RKO (cell line): ENCODE data around the gene SLC25A25.
"Not testable (repeated sequence)": the region's sequence is repeated elsewhere in the genome, so short reads cannot be mapped to it uniquely, and the experiment has no call there.

Experiments
- DNase-seq: peaks from one replicate; pipeline ENCODE4 v3.0.0-alpha.2; 2016; ENCODE audit warnings: low spot score

The SLC25A25 gene

GRCh38 chr9:128067645-128068385, at the start of gene SLC25A25:
Gene SLC25A25 (plus strand): TSS chr9:128068232. CDS start chr9:128068320, 88 bp downstream.
- peak; percentile 100 for DNase-seq

- DNase-seq = no peak
Observed at GRCh38 chr9:128020692-128021091, 47.3 kb upstream of the SLC25A25 start.

- no peak for DNase-seq
Observed at GRCh38 chr9:128021098-128021497, 46.9 kb upstream of the SLC25A25 start.

- no peak for DNase-seq
Observed at GRCh38 chr9:128022886-128023285, 45.1 kb upstream of the SLC25A25 start.

GRCh38 chr9:128023671-128024070, 44.4 kb upstream of the SLC25A25 start:
- not testable (repeated sequence) for DNase-seq

- DNase-seq = no peak
Observed at GRCh38 chr9:128024761-128025308, 43.2 kb upstream of the SLC25A25 start.

- no peak for DNase-seq
Observed at GRCh38 chr9:128025736-128026135, 42.3 kb upstream of the SLC25A25 start.

- no peak for DNase-seq
Observed at GRCh38 chr9:128026255-128026772, 41.7 kb upstream of the SLC25A25 start.

GRCh38 chr9:128026773-128027541, 41.1 kb upstream of the SLC25A25 start:
- no peak for DNase-seq

GRCh38 chr9:128027705-128028104, 40.3 kb upstream of the SLC25A25 start:
- DNase-seq = no peak

- DNase-seq = no peak
Observed at GRCh38 chr9:128033609-128034008, 34.4 kb upstream of the SLC25A25 start.

- peak; percentile 93 for DNase-seq
Observed at GRCh38 chr9:128034821-128035652, 33.0 kb upstream of the SLC25A25 start.

GRCh38 chr9:128036522-128036921, 31.5 kb upstream of the SLC25A25 start:
- DNase-seq = not testable (repeated sequence)

- DNase-seq = not testable (repeated sequence)
Observed at GRCh38 chr9:128040783-128041182, 27.2 kb upstream of the SLC25A25 start.

- DNase-seq = no peak
Observed at GRCh38 chr9:128042043-128042442, 26.0 kb upstream of the SLC25A25 start.

- DNase-seq = no peak
Observed at GRCh38 chr9:128043467-128043868, 24.6 kb upstream of the SLC25A25 start.

GRCh38 chr9:128045409-128045808, 22.6 kb upstream of the SLC25A25 start:
- peak; percentile 46 for DNase-seq

- no peak for DNase-seq
Observed at GRCh38 chr9:128045831-128046230, 22.2 kb upstream of the SLC25A25 start.

- DNase-seq = no peak
Observed at GRCh38 chr9:128047231-128047630, 20.8 kb upstream of the SLC25A25 start.

- DNase-seq = peak; percentile 64
Observed at GRCh38 chr9:128048663-128049062, 19.4 kb upstream of the SLC25A25 start.

GRCh38 chr9:128049843-128050242, 18.2 kb upstream of the SLC25A25 start:
- DNase-seq = no peak
